WTC11 (cell line): ENCODE results near the gene ANAPC16. TPM values are rescaled to one million over a fixed set of nuclear protein-coding genes. Genes with fewer than 3 reads are reported as not detected.
"Not testable (repeated sequence)": the region's sequence is repeated elsewhere in the genome, so short reads cannot be mapped to it uniquely, and the experiment has no call there.

ENCODE experiments used
- ATAC-seq: fragments of 200-7000 bp; cut with Tn5 transposase; 2 replicates; pipeline ENCODE4 v1.10.0; 2021; ENCODE audit warnings: mild to moderate bottlenecking, moderate library complexity
- CTCF ChIA-PET: fragments of 300-600 bp; sonication (Branson Sonifier 250); formaldehyde crosslinking; loops from one replicate; lab custom pipeline; 2021; ENCODE audit warnings: antibody characterized with exemption; lab: Charles Lee
- POLR2A ChIA-PET: fragments of 350-600 bp; sonication (Branson Sonifier 250); formaldehyde crosslinking; loops from one replicate; lab custom pipeline; 2021; ENCODE audit warnings: antibody characterized with exemption; lab: Charles Lee
- DNase-seq: peaks from one replicate; pipeline ENCODE4 v3.0.0; 2021; ENCODE audit warnings: low spot score
- H3K27ac Mint-ChIP-seq: 2 replicates; pipeline ENCODE4 v1.8.0; 2021; ENCODE audit warnings: mixed read lengths
- H3K27me3 Mint-ChIP-seq: 2 replicates; pipeline ENCODE4 v1.8.0; 2021; ENCODE audit warnings: low read depth, mild to moderate bottlenecking, moderate library complexity, mixed read lengths
- H3K36me3 Mint-ChIP-seq: 2 replicates; pipeline ENCODE4 v1.8.0; 2021; ENCODE audit warnings: mixed read lengths
- H3K4me1 Mint-ChIP-seq: 2 replicates; pipeline ENCODE4 v1.8.0; 2022; ENCODE audit warnings: mixed read lengths
- H3K4me3 Mint-ChIP-seq: 2 replicates; pipeline ENCODE4 v1.8.0; 2021; ENCODE audit warnings: mild to moderate bottlenecking, moderate library complexity, mixed read lengths
- H3K9me3 Mint-ChIP-seq: 2 replicates; pipeline ENCODE4 v1.8.0; 2021; ENCODE audit warnings: mixed read lengths
- CDX4 ChIP-seq: fragments of 250-450 bp; sonication (Bioruptor Pico); IDR thresholded peaks from 2 replicates; pipeline ENCODE4 v1.9.0; 2021; ENCODE audit warnings: moderate library complexity, mild to moderate bottlenecking, inconsistent platforms, borderline replicate concordance
- GABPB1 ChIP-seq: sonication (generic); formaldehyde crosslinking; IDR thresholded peaks from 2 replicates; pipeline ENCODE4 v1.8.1; 2023; ENCODE audit warnings: mild to moderate bottlenecking, missing genetic modification reagents
- JAZF1 ChIP-seq: fragments of 250-450 bp; sonication (Bioruptor Pico); IDR thresholded peaks from 2 replicates; pipeline ENCODE4 v1.9.0; 2021; ENCODE audit warnings: moderate library complexity, mild to moderate bottlenecking, inconsistent platforms
- SOX15 ChIP-seq: fragments of 250-450 bp; sonication (Bioruptor Pico); IDR thresholded peaks from 2 replicates; pipeline ENCODE4 v1.9.0; 2021; ENCODE audit warnings: mild to moderate bottlenecking
- USF1 ChIP-seq: sonication (generic); formaldehyde crosslinking; IDR thresholded peaks from 2 replicates; pipeline ENCODE4 v1.8.0; 2022; ENCODE audit warnings: mild to moderate bottlenecking, missing genetic modification reagents
- USF2 ChIP-seq: sonication (generic); formaldehyde crosslinking; IDR thresholded peaks from 2 replicates; pipeline ENCODE4 v1.8.1; 2023; ENCODE audit warnings: mild to moderate bottlenecking, missing genetic modification reagents, moderate library complexity
- ZNF671 ChIP-seq: fragments of 250-450 bp; sonication (Bioruptor Pico); IDR thresholded peaks from 2 replicates; pipeline ENCODE4 v1.8.0; 2021; ENCODE audit warnings: mild to moderate bottlenecking
- total RNA-seq: library from RNA; stranded (reverse); gene quantifications from 3 replicates; pipeline ENCODE4 v1.2.3, GENCODE V29; 2021
- TF ChIP-seq, protein P1 (sequence below): sonication (generic); formaldehyde crosslinking; IDR thresholded peaks from 2 replicates; pipeline ENCODE4 v1.8.0; 2022; ENCODE audit warnings: mild to moderate bottlenecking, missing genetic modification reagents

The ANAPC16 gene
- total RNA-seq, 1 experiment from 2014 or later, result 52.3 TPM

GRCh38 chr10:72204724-72205123 lies 11.1 kb upstream of the ANAPC16 start:
- H3K9me3 Mint-ChIP-seq, result no peaks in the 10 kb centered on the region
- POLR2A ChIA-PET, result no interaction called here
- H3K36me3 Mint-ChIP-seq, result peaks cover 26% of the 10 kb centered on the region
- ATAC-seq (no peak), DNase-seq (no peak)
- CTCF ChIA-PET, result interaction anchor here (0.8 kb wide), 1 partner anchor 18 kb away, joined by 6 read pairs; no protein-coding TSS in a partner anchor
- no peak overlapping the region for H3K27ac Mint-ChIP-seq
- H3K27me3 Mint-ChIP-seq, result no peaks in the 10 kb centered on the region
- no peak for TF ChIP-seq JAZF1 (CRISPR knock-in tag)
- TF ChIP-seq USF2 (CRISPR knock-in tag), result no peak
- no peak for TF ChIP-seq CDX4
- no peak for TF ChIP-seq USF1 (CRISPR knock-in tag)
- TF ChIP-seq, all 79 proteins: peak for 0
- Mint-ChIP-seq H3K4me3 (no peak overlapping the region), H3K4me1 (no peaks in the 10 kb centered on the region)

- peaks cover 34% of the 10 kb centered on the region for H3K36me3 Mint-ChIP-seq
- no peak overlapping the region for H3K27ac Mint-ChIP-seq
- CTCF ChIA-PET, result no interaction called here
- ATAC-seq (no peak), DNase-seq (no peak)
- H3K9me3 Mint-ChIP-seq, result no peaks in the 10 kb centered on the region
- no peak overlapping the region for H3K4me3 Mint-ChIP-seq
- H3K27me3 Mint-ChIP-seq, result no peaks in the 10 kb centered on the region
- POLR2A ChIA-PET, result no interaction called here
- TF ChIP-seq SOX15 (CRISPR knock-in tag) (no peak), GABPB1 (CRISPR knock-in tag) (no peak), ZNF671 (CRISPR knock-in tag) (no peak)
- TF ChIP-seq, protein P1, sequence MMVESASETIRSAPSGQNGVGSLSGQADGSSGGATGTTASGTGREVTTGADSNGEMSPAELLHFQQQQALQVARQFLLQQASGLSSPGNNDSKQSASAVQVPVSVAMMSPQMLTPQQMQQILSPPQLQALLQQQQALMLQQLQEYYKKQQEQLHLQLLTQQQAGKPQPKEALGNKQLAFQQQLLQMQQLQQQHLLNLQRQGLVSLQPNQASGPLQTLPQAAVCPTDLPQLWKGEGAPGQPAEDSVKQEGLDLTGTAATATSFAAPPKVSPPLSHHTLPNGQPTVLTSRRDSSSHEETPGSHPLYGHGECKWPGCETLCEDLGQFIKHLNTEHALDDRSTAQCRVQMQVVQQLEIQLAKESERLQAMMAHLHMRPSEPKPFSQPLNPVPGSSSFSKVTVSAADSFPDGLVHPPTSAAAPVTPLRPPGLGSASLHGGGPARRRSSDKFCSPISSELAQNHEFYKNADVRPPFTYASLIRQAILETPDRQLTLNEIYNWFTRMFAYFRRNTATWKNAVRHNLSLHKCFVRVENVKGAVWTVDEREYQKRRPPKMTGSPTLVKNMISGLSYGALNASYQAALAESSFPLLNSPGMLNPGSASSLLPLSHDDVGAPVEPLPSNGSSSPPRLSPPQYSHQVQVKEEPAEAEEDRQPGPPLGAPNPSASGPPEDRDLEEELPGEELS (CRISPR knock-in tag), result no peak
- H3K4me1 Mint-ChIP-seq, result no peaks in the 10 kb centered on the region
These were observed 9.1 kb upstream of the ANAPC16 start for GRCh38 chr10:72206511-72207229.

- peaks cover 25% of the 10 kb centered on the region for H3K36me3 Mint-ChIP-seq
- H3K4me3 Mint-ChIP-seq, ATAC-seq, H3K4me1 Mint-ChIP-seq, DNase-seq, H3K9me3 Mint-ChIP-seq, POLR2A ChIA-PET, H3K27ac Mint-ChIP-seq, CTCF ChIA-PET, H3K27me3 Mint-ChIP-seq: not testable (repeated sequence)
These were observed 7.3 kb upstream of the ANAPC16 start for GRCh38 chr10:72208526-72208925.

- H3K4me3 Mint-ChIP-seq, H3K9me3 Mint-ChIP-seq, POLR2A ChIA-PET, H3K27ac Mint-ChIP-seq, DNase-seq, ATAC-seq, CTCF ChIA-PET, H3K27me3 Mint-ChIP-seq: not testable (repeated sequence)
- peaks cover 21% of the 10 kb centered on the region for H3K36me3 Mint-ChIP-seq
- H3K4me1 Mint-ChIP-seq, result peaks cover 11% of the 10 kb centered on the region
These were observed 4.4 kb upstream of the ANAPC16 start for GRCh38 chr10:72211381-72211780.

DNA sequence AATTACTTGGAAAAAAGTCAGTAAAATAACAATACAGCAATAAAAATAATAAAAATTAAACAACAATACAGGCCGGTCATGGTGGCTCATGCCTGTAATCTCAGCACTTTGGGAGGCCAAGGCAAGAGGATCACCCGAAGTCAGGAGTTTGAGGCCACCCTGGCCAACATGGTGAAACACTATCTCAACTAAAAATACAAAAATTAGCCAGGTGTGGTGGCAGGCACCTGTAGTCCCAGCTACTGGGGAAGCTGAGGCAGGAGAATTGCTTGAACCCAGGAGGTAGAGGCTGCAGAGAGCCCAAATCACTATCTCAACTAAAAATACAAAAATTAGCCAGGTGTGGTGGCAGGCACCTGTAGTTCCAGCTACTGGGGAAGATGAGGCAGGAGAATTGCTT lies 4.0 kb upstream of the ANAPC16 start:
- H3K36me3 Mint-ChIP-seq, result peaks cover 21% of the 10 kb centered on the region
- H3K27ac Mint-ChIP-seq, H3K27me3 Mint-ChIP-seq, CTCF ChIA-PET, ATAC-seq, DNase-seq, POLR2A ChIA-PET, H3K4me3 Mint-ChIP-seq, H3K9me3 Mint-ChIP-seq: not testable (repeated sequence)
- peaks cover 13% of the 10 kb centered on the region for H3K4me1 Mint-ChIP-seq
